ENCODE measurements around the gene ARHGAP31. TPM values are rescaled to one million over a fixed set of nuclear protein-coding genes. Genes with fewer than 3 reads are reported as not detected.

The ARHGAP31 gene
- polyA plus RNA-seq, 4 donors, result 0.89 to 6.4 (median 4.0) TPM

DNA sequence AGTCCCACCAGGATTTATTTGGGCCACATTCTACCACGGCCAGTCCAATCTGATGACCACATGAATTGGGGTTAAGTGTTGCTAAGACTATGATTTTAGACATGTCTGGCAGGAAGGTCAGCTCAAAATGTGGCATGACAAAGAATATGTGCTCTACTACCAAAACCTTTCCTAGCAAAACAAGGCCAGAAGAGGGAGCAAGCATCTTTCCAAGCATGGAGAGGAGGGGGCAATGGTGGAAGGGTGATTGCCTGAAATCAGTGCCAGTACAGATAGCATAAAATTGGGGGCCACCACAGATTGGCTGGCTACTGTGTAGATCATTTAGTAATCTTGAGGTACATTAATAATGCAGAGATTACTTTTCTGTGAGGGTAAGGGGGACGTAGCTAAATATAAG is 126.0 kb downstream of the ARHGAP31 start:
- 42 to 77% (median 66%) methylated on average over 2 of the region's 2 CpGs for WGBS, 3 donors
- Histone ChIP-seq H3K9me3 (ENCODE audit: control insufficient read depth in 2 of 2, insufficient read depth in 1 of 2, low read depth in 1 of 2, low read length in 1 of 2) (no peaks in the 10 kb centered on the region), H3K27me3 (ENCODE audit: control insufficient read depth in 3 of 3, insufficient read depth in 3 of 3, low read length in 3 of 3) (no peaks in the 10 kb centered on the region), H3K4me1 (ENCODE audit: control insufficient read depth in 3 of 3, insufficient read depth in 2 of 3, low read depth in 1 of 3, low read length in 2 of 3) (no peaks in the 10 kb centered on the region), H3K36me3 (ENCODE audit: control insufficient read depth in 3 of 3, insufficient read depth in 2 of 3, low read depth in 1 of 3, low read length in 3 of 3) (peaks cover 0 to 5% (median 0%) of the 10 kb centered on the region in 3 donors), H3K27ac (ENCODE audit: low read depth in 1 of 3, low read length in 2 of 3) (no peak overlapping the region), H3K4me3 (ENCODE audit: low read depth in 1 of 3, low read length in 3 of 3) (no peak overlapping the region)
- no peak for FAIRE-seq
- no peak for DNase-seq

DNA sequence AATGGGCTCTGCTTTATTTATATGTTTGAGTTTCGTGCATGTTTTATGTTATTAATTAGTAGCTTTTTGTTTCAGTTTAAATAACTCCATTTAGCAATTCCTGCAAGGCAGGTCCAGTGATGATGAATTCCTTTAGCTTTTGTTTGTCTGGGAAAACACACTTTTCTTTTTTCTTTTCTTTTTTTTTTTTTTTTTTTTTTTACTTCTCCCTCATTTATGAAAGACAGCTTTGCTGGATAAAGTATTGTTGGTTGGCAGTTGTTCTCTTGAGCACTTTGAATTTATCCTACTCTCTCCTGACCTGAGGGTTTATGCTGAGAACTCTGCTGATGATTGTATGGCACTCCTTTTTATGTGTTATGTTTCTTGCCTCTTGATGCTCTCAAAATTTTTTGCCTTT is 133.5 kb downstream of the ARHGAP31 start:
- Histone ChIP-seq H3K4me1 (ENCODE audit: control insufficient read depth in 3 of 3, insufficient read depth in 2 of 3, low read depth in 1 of 3, low read length in 2 of 3) (no peaks in the 10 kb centered on the region), H3K9me3 (ENCODE audit: control insufficient read depth in 2 of 2, insufficient read depth in 1 of 2, low read depth in 1 of 2, low read length in 1 of 2) (peaks cover 0 to 25% of the 10 kb centered on the region in 2 donors), H3K4me3 (ENCODE audit: low read depth in 1 of 3, low read length in 3 of 3) (no peak overlapping the region), H3K27ac (ENCODE audit: low read depth in 1 of 3, low read length in 2 of 3) (no peak overlapping the region), H3K36me3 (ENCODE audit: control insufficient read depth in 3 of 3, insufficient read depth in 2 of 3, low read depth in 1 of 3, low read length in 3 of 3) (peaks cover 2 to 22% (median 5%) of the 10 kb centered on the region in 3 donors), H3K27me3 (ENCODE audit: control insufficient read depth in 3 of 3, insufficient read depth in 3 of 3, low read length in 3 of 3) (no peaks in the 10 kb centered on the region)
- 97 to 100% (median 97%) methylated on average over 1 of the region's 1 CpG for WGBS, 3 donors
- DNase-seq (peak in 1 of 2 donors; percentile 14), FAIRE-seq (no peak)

DNA sequence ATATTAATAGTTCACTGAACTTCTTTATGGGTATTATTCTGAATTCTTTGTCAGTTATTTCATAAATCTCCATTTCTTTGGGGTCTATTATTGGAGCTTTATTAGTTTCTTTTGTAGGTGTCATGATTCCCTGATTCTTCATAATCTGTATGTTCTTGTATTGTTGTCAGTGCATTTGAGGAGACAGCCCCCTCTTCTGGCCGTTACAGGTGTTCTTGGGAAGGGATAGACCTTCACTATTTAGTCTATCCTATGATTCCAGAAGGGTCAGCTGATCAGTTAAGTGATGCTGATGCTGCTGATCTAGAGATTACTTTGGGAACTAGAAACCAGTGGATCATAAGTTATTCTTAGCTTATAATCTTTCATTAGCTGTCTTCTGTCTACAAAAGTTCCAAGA is 134.4 kb downstream of the ARHGAP31 start:
- FAIRE-seq (no peak), DNase-seq (no peak)
- Histone ChIP-seq H3K4me1 (ENCODE audit: control insufficient read depth in 3 of 3, insufficient read depth in 2 of 3, low read depth in 1 of 3, low read length in 2 of 3) (no peaks in the 10 kb centered on the region), H3K27me3 (ENCODE audit: control insufficient read depth in 3 of 3, insufficient read depth in 3 of 3, low read length in 3 of 3) (no peaks in the 10 kb centered on the region), H3K9me3 (ENCODE audit: control insufficient read depth in 2 of 2, insufficient read depth in 1 of 2, low read depth in 1 of 2, low read length in 1 of 2) (peaks cover 0 to 25% of the 10 kb centered on the region in 2 donors), H3K36me3 (ENCODE audit: control insufficient read depth in 3 of 3, insufficient read depth in 2 of 3, low read depth in 1 of 3, low read length in 3 of 3) (peaks cover 3 to 28% (median 5%) of the 10 kb centered on the region in 3 donors), H3K27ac (ENCODE audit: low read depth in 1 of 3, low read length in 2 of 3) (no peak overlapping the region), H3K4me3 (ENCODE audit: low read depth in 1 of 3, low read length in 3 of 3) (no peak overlapping the region)
- 86 to 100% (median 94%) methylated on average over 1 of the region's 1 CpG for WGBS, 3 donors

DNA sequence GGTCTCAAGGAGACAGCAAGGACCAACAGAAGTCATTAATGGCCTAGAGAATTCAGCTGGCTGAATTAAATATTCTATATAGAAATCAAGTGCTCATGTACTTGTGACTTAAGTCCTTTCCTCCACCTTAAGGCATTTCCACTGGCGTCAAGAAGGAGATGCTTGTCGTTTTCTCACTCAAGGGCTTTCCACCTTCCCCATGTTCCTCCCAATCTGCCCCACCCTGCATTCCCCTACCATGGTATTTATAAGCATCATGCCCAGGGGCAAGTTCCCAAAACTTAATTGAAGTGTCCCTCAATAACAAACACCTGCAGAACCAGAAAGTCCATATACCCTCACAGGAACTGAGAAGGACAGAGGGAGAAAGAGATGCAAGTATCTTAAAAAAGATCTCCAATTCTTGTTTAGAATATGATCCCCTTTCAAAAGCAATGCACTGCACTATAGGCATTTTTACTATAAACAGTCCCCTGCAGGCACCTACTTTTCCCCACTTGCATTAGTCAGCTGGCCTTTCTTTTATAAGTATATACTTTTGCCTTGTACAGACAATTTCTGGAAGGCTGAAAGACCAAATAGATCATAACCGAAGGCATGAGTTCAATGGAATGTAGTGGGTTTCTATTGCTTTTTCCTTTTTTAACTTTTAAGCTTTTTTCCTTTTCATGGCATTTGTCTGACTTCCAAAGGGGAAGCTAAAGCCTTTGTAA is 139.6 kb downstream of the ARHGAP31 start:
- Histone ChIP-seq H3K9me3 (ENCODE audit: control insufficient read depth in 2 of 2, insufficient read depth in 1 of 2, low read depth in 1 of 2, low read length in 1 of 2) (peaks cover 0 to 19% of the 10 kb centered on the region in 2 donors), H3K4me3 (ENCODE audit: low read depth in 1 of 3, low read length in 3 of 3) (peak overlapping the region in 1 of 3 donors; percentile 14), H3K27me3 (ENCODE audit: control insufficient read depth in 3 of 3, insufficient read depth in 3 of 3, low read length in 3 of 3) (no peaks in the 10 kb centered on the region), H3K27ac (ENCODE audit: low read depth in 1 of 3, low read length in 2 of 3) (no peak overlapping the region), H3K36me3 (ENCODE audit: control insufficient read depth in 3 of 3, insufficient read depth in 2 of 3, low read depth in 1 of 3, low read length in 3 of 3) (peaks cover 20 to 51% (median 21%) of the 10 kb centered on the region in 3 donors), H3K4me1 (ENCODE audit: control insufficient read depth in 3 of 3, insufficient read depth in 2 of 3, low read depth in 1 of 3, low read length in 2 of 3) (no peaks in the 10 kb centered on the region)
- FAIRE-seq, result no peak
- DNase-seq, result no peak
- 88 to 97% (median 97%) methylated on average over 3 of the region's 3 CpGs for WGBS, 3 donors

DNA sequence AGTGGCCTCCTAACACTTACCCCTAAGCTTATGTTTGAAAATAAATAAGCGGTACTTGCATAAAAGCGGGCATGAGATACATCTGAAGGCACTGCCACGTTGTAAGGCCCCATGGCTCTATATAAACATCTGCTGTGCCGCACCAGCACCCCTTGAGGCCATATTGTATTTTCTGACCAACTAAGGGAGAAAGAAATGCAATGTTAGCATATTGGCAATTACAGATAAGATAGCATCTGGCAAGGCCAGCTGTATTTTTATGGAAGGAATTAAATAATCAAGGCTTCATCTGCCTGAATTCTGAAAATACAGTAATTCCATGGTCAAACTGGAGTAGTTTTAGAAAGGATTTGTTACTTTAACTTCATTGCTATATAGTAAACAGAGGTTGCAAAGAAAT is 140.5 kb downstream of the ARHGAP31 start:
- no peak overlapping the region for H3K27ac ChIP-seq (ENCODE audit: low read depth in 1 of 3, low read length in 2 of 3)
- H3K4me3 ChIP-seq (ENCODE audit: low read depth in 1 of 3, low read length in 3 of 3), result no peak overlapping the region
- FAIRE-seq, result no peak
- peaks cover 19 to 46% (median 22%) of the 10 kb centered on the region in 3 donors for H3K36me3 ChIP-seq (ENCODE audit: control insufficient read depth in 3 of 3, insufficient read depth in 2 of 3, low read depth in 1 of 3, low read length in 3 of 3)
- H3K9me3 ChIP-seq (ENCODE audit: control insufficient read depth in 2 of 2, insufficient read depth in 1 of 2, low read depth in 1 of 2, low read length in 1 of 2), result peaks cover 0 to 13% of the 10 kb centered on the region in 2 donors
- no peaks in the 10 kb centered on the region for H3K27me3 ChIP-seq (ENCODE audit: control insufficient read depth in 3 of 3, insufficient read depth in 3 of 3, low read length in 3 of 3)
- H3K4me1 ChIP-seq (ENCODE audit: control insufficient read depth in 3 of 3, insufficient read depth in 2 of 3, low read depth in 1 of 3, low read length in 2 of 3), result no peaks in the 10 kb centered on the region
- no peak for DNase-seq
- 96 to 98% (median 97%) methylated on average over 4 of the region's 4 CpGs for WGBS, 3 donors

DNA sequence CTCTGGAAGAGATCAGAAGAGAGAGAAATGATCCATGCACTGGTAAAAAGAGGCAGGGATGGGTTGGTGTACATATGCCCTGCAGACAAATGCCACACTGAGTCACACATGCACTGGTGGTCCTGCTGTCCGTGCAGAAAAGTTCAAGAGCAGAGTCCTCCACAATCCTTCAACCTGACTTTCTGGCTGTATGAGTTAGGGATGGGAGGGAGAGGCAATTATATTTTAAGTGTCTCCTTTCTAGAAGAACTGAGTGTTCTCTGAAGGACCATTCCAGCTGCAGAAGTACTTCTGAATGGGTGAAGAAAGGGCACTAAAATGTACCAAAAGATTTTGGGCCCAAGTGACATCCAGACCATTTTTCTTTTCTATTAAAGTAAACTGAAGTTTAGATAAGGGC is 142.8 kb downstream of the ARHGAP31 start:
- DNase-seq, result no peak
- no peak for FAIRE-seq
- Histone ChIP-seq H3K9me3 (ENCODE audit: control insufficient read depth in 2 of 2, insufficient read depth in 1 of 2, low read depth in 1 of 2, low read length in 1 of 2) (peaks cover 0 to 5% of the 10 kb centered on the region in 2 donors), H3K4me3 (ENCODE audit: low read depth in 1 of 3, low read length in 3 of 3) (no peak overlapping the region), H3K27me3 (ENCODE audit: control insufficient read depth in 3 of 3, insufficient read depth in 3 of 3, low read length in 3 of 3) (no peaks in the 10 kb centered on the region), H3K27ac (ENCODE audit: low read depth in 1 of 3, low read length in 2 of 3) (no peak overlapping the region), H3K4me1 (ENCODE audit: control insufficient read depth in 3 of 3, insufficient read depth in 2 of 3, low read depth in 1 of 3, low read length in 2 of 3) (no peaks in the 10 kb centered on the region), H3K36me3 (ENCODE audit: control insufficient read depth in 3 of 3, insufficient read depth in 2 of 3, low read depth in 1 of 3, low read length in 3 of 3) (peaks cover 15 to 31% (median 26%) of the 10 kb centered on the region in 3 donors)
- 94 to 95% (median 95%) methylated on average over 1 of the region's 1 CpG for WGBS, 3 donors

GRCh38 chr3:119437691-119438258 is 143.6 kb downstream of the ARHGAP31 start:
- no peaks in the 10 kb centered on the region for H3K4me1 ChIP-seq (ENCODE audit: control insufficient read depth in 3 of 3, insufficient read depth in 2 of 3, low read depth in 1 of 3, low read length in 2 of 3)
- H3K27me3 ChIP-seq (ENCODE audit: control insufficient read depth in 3 of 3, insufficient read depth in 3 of 3, low read length in 3 of 3), result no peaks in the 10 kb centered on the region
- H3K27ac ChIP-seq (ENCODE audit: low read depth in 1 of 3, low read length in 2 of 3), result no peak overlapping the region
- no peak for DNase-seq
- no peak overlapping the region for H3K4me3 ChIP-seq (ENCODE audit: low read depth in 1 of 3, low read length in 3 of 3)
- H3K9me3 ChIP-seq (ENCODE audit: control insufficient read depth in 2 of 2, insufficient read depth in 1 of 2, low read depth in 1 of 2, low read length in 1 of 2), result peaks cover 0 to 4% of the 10 kb centered on the region in 2 donors
- WGBS, 3 donors, result 87 to 89% (median 87%) methylated on average over 6 of the region's 6 CpGs
- FAIRE-seq, result no peak
- H3K36me3 ChIP-seq (ENCODE audit: control insufficient read depth in 3 of 3, insufficient read depth in 2 of 3, low read depth in 1 of 3, low read length in 3 of 3), result peaks cover 15 to 31% (median 30%) of the 10 kb centered on the region in 3 donors

DNA sequence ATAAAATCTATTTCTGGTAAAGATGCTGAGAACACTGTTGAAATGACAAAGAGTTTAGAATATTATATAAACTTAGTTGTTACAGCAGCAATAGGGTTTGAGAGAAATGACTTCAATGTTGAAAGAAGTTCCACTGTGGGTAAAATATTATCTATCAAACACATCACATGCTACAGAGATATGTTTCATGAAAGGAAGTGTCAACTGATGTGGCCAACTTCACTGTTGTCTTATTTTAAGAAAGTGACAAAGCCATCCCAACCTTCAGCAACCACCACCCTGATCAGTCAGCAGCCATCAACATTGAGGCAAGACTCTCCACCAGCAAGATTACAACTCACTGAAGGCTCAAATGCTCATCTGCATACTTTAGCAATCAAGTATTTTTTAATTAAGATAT is 149.0 kb downstream of the ARHGAP31 start:
- DNase-seq, result no peak
- FAIRE-seq, result no peak
- Histone ChIP-seq H3K27me3 (ENCODE audit: control insufficient read depth in 3 of 3, insufficient read depth in 3 of 3, low read length in 3 of 3) (no peaks in the 10 kb centered on the region), H3K4me3 (ENCODE audit: low read depth in 1 of 3, low read length in 3 of 3) (no peak overlapping the region), H3K9me3 (ENCODE audit: control insufficient read depth in 2 of 2, insufficient read depth in 1 of 2, low read depth in 1 of 2, low read length in 1 of 2) (peaks cover 0 to 4% of the 10 kb centered on the region in 2 donors), H3K27ac (ENCODE audit: low read depth in 1 of 3, low read length in 2 of 3) (no peak overlapping the region), H3K4me1 (ENCODE audit: control insufficient read depth in 3 of 3, insufficient read depth in 2 of 3, low read depth in 1 of 3, low read length in 2 of 3) (no peaks in the 10 kb centered on the region), H3K36me3 (ENCODE audit: control insufficient read depth in 3 of 3, insufficient read depth in 2 of 3, low read depth in 1 of 3, low read length in 3 of 3) (peaks cover 7 to 29% (median 15%) of the 10 kb centered on the region in 3 donors)
